GM18870 (cell line): Measurements from ENCODE around the gene SLC9A9.

Experiments used
- ATAC-seq: cut with Tn5 transposase; IDR thresholded peaks from one replicate; pipeline ENCODE4 v1.9.1; 2021; ENCODE audit warnings: moderate library complexity; ENCODE audit not compliant: unreplicated experiment

SLC9A9 gene

DNA sequence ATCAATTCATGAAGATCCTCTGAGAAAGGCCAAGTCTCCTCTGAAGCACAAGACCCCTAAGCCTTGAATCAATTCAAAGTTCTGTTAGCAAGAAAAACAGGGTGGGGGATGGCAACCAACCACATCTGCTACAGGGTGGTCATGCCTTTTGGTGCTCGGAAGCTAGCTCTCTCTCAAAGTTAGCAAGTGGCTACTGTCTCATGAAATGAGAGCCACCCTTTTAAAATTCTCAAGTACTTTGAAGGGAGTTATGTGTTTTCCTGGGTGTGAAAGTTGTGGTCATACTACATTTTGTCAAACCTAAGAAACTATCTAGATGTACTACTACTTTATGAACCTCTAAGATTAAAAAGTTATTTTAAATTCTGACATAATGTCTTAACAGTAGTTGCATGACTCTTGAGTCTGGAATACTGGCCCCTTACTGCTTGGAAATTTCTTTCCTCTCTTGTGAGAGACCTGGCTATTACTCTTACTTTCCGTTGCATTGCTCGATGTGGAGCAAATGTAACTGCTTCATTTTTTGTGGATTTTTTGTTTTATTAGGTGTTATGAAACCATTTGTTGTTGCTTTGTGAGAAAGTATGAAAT, 612.6 kb downstream of the SLC9A9 start:
- no peak for ATAC-seq

DNA sequence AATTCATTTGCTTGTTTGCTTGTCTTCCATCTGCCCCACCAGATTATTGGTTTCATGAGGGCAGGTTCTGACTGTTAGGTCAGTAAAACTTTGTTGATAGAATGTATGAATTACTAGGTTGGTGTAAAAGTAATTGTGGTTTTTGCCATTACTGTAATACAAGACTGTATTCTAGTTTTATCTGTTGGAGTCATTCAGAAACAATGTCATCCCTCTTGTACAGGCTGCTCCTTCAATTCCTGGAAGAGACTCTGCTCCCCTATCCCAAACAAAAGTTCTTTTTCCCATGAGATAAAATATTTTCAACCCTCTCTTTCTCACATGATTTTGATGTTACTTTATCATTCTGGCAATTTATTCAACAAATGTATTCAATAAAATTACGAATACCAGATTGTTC, 613.7 kb downstream of the SLC9A9 start:
- ATAC-seq = no peak

DNA sequence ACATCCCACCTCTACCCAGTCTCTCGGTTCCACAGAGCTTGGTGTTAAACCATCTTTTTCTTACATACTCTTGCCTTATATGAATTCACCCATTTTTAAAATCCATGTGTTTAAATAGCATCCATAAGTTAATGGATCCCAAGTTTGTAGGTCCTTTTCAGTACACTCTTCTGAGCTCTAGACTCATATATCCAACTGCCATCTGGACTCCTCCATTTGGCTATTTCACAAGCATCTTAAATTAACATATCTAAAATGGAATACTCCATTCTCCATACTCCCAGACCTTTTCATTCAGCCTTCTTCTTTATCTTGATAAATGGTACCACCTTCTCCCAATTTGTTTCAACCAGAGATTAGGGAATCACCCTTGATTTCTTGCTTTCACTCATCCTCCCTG, 615.3 kb downstream of the SLC9A9 start:
- ATAC-seq = no peak

DNA sequence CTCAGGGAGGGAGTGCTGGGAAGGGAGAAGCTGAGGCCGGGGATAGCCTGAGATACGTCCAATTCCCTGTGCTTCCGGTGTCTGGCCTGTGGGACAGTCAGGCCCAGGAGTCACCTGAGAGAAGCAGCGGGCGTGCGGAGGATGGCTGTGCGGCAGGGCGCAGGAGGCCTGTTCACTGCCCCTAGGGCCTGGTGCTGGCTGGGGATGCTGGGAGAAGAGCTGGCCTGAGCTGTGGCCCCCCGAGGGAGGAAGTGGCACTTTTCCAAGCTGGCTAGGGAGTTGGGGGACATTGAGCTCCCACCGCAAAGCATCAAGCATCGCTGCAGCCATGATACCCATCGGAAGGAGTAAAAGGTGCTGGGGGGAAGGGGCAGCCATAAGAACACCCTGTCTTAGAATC, 619.9 kb downstream of the SLC9A9 start:
- ATAC-seq = no peak

DNA sequence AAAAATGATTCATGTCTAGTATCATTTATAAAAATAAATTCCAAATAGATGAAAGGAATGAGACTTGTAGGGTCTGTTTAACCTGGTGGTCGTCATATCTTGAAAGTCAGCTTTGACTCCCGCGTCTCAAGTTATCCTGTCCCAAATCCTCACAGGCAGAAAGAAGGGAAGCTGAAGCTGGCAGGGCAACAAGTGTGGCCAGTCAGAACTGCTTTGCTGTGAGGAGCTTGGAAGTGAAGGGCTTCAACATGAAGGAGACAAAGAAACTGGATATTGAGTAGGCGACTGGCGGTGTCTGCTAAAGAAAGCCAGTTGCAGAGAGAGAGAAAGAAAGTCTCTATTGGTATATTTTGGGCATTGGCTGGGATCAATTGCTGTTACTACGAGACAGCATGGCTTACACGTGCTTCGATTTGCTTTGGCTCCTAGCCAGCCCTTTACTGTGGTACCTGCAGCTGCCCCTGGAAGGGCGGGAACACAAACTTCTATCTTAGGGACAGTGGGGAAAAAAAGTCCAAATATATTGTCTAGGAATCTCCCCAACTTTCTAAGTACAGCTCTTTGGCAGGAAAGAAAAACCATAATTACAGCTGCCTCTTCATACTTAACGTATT, 621.5 kb downstream of the SLC9A9 start:
- no peak for ATAC-seq

DNA sequence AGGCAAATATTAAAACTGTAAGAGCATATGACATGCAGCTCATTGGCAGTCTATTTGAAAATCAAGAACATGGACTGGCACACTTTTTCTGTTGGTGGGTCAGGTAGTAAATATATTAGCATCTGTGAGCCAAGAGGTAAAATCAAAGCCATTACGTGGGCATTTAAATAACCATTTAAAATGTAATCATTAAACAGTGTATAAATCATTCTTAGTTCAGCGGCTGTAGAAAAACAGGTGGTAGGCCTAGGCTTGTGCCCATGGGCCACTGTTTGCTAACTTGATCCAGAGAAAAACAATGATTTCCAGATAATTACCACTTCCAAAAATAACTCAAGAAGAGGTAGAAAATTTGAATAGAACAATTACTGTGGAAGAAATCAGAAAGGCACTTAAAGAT, 623.6 kb downstream of the SLC9A9 start:
- ATAC-seq = no peak

DNA sequence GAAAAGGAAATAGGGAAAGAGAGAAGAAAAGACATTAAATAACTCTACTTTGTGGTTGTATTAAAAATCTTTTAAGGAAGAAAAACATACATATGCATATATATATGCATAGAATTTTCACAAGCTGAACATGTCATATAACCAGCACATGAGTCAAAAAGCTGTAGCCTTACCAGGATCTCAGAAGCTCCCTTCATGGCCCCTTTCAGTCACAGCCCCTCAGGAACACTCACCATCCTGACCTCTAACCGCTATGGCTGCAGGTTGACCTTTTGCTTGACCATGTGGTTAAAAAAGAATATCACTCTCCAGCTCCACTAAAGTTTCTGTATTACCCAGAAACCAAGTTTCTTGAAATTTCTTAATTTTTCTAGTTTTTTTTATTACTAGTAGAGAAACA, 625.3 kb downstream of the SLC9A9 start:
- ATAC-seq = no peak

DNA sequence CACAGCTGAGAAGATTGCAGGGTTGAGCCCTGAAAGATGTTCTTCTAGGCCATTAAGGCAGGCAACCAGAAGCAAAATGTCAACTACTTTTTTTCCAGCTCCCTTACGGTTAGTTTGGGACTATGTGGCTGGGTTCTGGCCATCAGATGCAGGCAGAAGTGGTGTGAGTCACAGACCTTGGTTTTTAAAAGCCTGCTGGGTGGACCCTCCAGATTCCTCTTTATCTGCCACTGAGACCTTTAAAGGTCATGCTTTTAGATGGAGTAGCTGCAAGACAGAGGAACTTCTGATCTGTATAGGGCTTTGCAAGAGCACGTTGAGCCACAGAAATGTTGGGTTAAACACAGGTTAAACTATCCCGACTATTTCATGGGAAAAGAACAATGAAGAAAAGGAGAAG, 625.8 kb downstream of the SLC9A9 start:
- ATAC-seq = no peak

DNA sequence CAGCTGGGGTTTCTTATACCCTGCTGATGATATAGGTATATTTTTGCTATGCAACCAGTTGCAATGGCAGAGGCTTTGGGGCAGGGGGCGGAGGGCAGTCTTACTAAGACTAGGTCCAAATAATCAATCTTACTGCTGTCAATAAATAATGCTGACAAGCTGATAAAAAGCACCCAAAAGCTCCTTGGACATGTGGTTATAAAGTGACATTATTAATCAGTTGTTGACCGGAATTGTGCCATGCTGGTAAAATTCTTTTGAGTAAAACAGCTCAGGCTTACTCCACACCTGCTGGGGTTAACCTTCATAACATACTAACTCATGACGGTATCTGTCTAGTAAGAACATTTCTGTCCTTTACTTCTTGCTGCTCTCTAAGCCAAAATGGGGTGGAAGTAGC, 626.8 kb downstream of the SLC9A9 start:
- ATAC-seq = no peak

DNA sequence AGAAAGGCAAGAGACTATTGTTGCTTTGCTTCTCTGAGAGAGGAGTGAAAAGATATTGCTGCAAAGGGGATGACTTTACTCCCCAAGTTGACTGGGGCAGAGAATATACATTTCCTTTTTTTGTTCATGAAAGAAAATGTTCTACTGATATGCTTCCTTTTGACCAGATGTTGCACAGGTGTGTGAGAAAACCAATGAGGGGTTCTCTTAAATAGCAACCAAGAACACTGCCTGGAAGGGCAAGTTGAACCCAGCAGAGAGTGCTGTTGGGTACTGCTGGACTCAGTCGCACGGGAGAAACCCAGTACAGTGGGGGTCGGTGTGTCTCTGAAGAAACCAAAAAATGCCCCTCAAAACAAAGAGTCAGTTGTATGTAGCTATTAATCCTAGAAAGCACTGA, 627.5 kb downstream of the SLC9A9 start:
- ATAC-seq = no peak

DNA sequence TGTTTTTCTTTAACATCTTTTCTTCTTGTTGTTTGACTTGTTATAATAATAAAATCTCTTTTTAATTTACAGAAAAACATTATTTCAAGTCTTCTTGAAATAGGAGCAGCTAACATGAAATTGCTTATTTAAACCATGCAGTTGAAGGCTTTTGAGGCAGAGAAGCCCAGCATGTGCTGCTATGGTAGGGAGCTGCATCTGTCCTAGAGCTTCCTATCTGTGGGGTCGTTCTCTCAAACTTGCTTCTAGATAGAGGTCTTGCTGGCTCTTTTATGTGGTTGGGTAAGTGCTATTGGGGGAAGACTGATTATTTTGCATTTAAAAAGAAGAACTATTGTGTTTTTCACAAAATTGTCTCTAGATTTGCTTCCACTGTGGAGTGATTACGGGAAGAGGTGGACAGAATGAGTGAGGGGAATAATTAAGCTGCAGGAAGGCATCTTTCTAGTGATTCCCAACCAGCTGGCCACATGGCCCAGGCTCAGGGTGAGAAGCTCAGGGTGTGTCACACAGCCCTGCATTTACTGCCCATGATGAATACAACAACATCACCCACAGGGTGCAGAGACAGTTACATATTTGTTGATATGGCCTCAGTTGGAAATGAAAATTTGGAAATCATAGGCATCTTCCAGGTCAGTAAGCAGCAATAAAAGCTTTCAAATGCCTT, 630.0 kb downstream of the SLC9A9 start:
- ATAC-seq = no peak

DNA sequence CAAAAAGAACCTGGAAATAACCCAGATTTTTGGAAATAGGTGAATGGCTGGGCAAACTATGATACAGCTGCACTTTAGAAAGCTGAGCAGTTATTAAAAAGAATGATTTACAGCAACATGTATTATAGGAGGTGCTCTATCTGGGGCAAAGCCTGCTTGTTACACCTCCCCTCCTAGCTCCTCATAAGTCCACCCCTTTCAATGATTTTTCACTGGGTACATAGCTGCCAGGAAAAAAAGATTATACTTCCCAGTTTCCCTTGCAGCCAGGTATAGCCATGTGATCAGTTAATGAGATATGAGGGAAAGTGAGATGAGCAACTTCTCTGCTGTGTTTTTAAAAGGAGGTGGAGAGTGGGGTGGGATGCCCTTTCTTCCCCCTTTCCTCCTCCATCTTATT, 631.0 kb downstream of the SLC9A9 start:
- no peak for ATAC-seq

DNA sequence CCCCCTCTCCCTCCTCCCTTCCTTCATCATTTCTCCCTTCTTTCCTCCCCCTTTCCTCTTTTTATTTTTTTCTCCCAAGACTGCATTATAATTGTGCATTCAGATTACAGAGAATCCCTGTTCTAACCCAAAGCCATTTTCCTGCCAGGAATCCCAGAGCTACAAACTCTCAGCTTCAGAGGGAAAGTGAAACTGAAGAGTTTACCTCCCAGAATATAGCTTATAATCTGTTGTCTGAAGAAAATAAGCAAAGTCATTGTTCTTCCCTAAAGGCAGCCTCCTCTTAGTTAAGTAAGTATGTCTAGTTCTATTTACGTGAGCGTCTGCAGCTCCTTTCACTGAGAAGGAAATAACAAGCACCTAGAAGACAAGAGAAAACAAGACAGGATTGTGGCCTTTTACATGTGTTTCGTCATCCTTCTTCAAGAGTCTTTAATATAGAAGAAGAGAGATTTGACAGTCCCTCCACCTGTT, 631.5 kb downstream of the SLC9A9 start:
- ATAC-seq = no peak
